Right lobe of liver (tissue), 6 donors: ENCODE data around the gene TMSB10. TPM values are rescaled to one million over a fixed set of nuclear protein-coding genes. Genes with fewer than 3 reads are reported as not detected.
"Not testable (repeated sequence)": the region's sequence is repeated elsewhere in the genome, so short reads cannot be mapped to it uniquely, and the experiment has no call there.

ENCODE experiments used
- ATAC-seq, 4 donors: fragments of 200-7000 bp; cut with Tn5 transposase; one replicate each; pipeline ENCODE4 v1.9.1; 2020; ENCODE audit warnings: mild to moderate bottlenecking in 4 of 4, moderate library complexity in 4 of 4
- DNase-seq, 3 donors: peaks; one replicate each; pipeline ENCODE4 v3.0.0-alpha.2; 2020
- H3K27ac ChIP-seq, 3 donors: fragments of 200-600 bp; one replicate each; pipeline ENCODE4 v1.8.0; 2022
- H3K27me3 ChIP-seq, 2 donors: fragments of 200-600 bp; one replicate each; pipeline ENCODE4 v1.8.0; 2022
- H3K36me3 ChIP-seq, 4 donors: fragments of 200-600 bp; sonication (generic) in 1 of 4; one replicate each; pipeline versions ENCODE4 v1.5.1 to v1.8.0; 2017 to 2022; ENCODE audit warnings: control low read depth in 1 of 4
- H3K4me1 ChIP-seq, 4 donors: fragments of 200-600 bp; sonication (generic) in 1 of 4; one replicate each; pipeline versions ENCODE4 v1.5.1 to v1.8.0; 2017 to 2022; ENCODE audit warnings: control low read depth in 1 of 4
- H3K4me3 ChIP-seq, 3 donors: fragments of 200-600 bp; one replicate each; pipeline ENCODE4 v1.8.0; 2022
- H3K9me3 ChIP-seq, 4 donors: fragments of 200-600 bp; sonication (generic) in 1 of 4; one replicate each; pipeline versions ENCODE4 v1.5.1 to v1.8.0; 2017 to 2022; ENCODE audit warnings: control low read depth in 1 of 4
- POLR2A ChIP-seq: fragments of 450-650 bp; IDR thresholded peaks from one replicate; pipeline ENCODE4 v1.6.1; 2017; ENCODE audit warnings: antibody characterized with exemption, mild to moderate bottlenecking
- WGBS: methylation state at CpG from one replicate; pipeline ENCODE4 v1.1.6; 2018; ENCODE audit warnings: low coverage, low lambda C conversion rate; ENCODE audit not compliant: insufficient coverage; ENCODE audit errors: missing lambda C conversion rate; 5-methylcytosine and 5-hydroxymethylcytosine counted together
- intact Hi-C, 2 donors: fragments of 100-400 bp; cut with DNase I; formaldehyde crosslinking; loops; one replicate each; pipeline versions ENCODE4 v1.11.2 to v1.14.1; 2022
- total RNA-seq, 6 experiments: library from RNA; depleted of rRNA in 2 of 6; stranded (reverse); fragments of >200 nt in 2 of 6; fragmentation: NEBNext Ultra II Directional in 3 of 6; extraction: Animal tissue kit (Norgen Biotek cat#: 25700) in 3 of 6; gene quantifications; one replicate each; pipeline versions ENCODE4 v1.1.0 to v1.2.4, GENCODE V29; 2016 to 2023
- TF ChIP-seq, protein P1 (sequence below), 4 donors: fragments of 200-600 bp in 3 of 4; fragments of 450-650 bp in 1 of 4; IDR thresholded peaks; one replicate each; pipeline versions ENCODE4 v1.5.1 to v1.8.0; 2016 to 2022; ENCODE audit warnings: antibody characterized with exemption in 4 of 4, mild to moderate bottlenecking in 2 of 4
- donor health status: DM: no; HTN: yes; CAD: no.
- donor health status: DM: no; HTN: no; CAD: no.
- donor health status: DM: no; HTN: no; CAD: no.
- donor health status: DM: no; HTN: yes; CAD: no.
- donor health status: DM: no; HTN: yes; CAD: no.

The TMSB10 gene
- total RNA-seq, 6 experiments from 2014 or later, result 77.3 to 814 (median 270) TPM

DNA sequence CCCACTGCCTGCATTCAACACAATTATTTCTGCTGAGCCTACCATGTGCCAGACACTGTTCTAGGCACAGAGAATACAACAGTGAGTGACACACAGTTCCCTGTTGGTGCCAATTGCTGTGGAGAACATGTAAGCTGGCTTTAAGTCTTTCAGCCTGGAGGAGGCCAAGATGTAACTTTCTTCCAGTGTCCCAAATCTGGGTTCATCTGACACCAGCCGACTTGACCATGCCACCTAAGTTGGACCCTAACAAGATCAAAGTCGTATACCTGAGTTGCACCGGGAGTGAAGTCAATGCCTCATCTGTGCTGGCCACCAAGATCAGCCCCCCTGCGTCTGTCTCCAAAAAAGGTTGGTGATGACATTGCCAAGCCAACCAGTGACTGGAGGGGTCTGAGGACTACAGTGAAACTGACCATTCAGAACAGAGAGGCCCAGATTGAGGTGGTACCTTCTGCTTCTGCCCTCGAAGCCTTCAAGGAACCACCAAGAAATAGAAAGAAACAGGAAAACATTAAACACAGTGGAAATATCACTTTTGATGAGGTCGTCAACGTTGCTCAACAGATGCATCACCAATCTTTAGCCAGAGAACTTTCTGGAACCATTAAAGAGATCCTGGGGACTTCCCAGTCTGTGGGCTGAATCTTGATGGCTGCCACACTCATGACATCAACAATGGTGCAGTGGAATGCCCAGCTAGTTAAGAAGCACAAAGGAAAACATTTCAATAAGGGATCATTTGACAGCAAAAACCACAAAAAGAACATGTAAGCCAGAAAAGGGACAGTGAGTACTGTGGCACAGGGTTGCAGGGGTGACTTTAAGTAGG, 30.9 kb upstream of the TMSB10 start:
- no peak for ATAC-seq
- Histone ChIP-seq H3K9me3 (no peaks in the 10 kb centered on the region), H3K36me3 (no peaks in the 10 kb centered on the region), H3K27me3 (no peaks in the 10 kb centered on the region), H3K4me1 (no peaks in the 10 kb centered on the region), H3K27ac (no peak overlapping the region), H3K4me3 (no peak overlapping the region)
- TF ChIP-seq POLR2A, result no peak
- TF ChIP-seq, protein P1, sequence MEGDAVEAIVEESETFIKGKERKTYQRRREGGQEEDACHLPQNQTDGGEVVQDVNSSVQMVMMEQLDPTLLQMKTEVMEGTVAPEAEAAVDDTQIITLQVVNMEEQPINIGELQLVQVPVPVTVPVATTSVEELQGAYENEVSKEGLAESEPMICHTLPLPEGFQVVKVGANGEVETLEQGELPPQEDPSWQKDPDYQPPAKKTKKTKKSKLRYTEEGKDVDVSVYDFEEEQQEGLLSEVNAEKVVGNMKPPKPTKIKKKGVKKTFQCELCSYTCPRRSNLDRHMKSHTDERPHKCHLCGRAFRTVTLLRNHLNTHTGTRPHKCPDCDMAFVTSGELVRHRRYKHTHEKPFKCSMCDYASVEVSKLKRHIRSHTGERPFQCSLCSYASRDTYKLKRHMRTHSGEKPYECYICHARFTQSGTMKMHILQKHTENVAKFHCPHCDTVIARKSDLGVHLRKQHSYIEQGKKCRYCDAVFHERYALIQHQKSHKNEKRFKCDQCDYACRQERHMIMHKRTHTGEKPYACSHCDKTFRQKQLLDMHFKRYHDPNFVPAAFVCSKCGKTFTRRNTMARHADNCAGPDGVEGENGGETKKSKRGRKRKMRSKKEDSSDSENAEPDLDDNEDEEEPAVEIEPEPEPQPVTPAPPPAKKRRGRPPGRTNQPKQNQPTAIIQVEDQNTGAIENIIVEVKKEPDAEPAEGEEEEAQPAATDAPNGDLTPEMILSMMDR (IDR thresholded peaks at IDR 0.05), result no peak
- 76% methylated on average over 5 of the region's 7 CpGs for WGBS
- intact Hi-C loops, result loop anchor here in 1 of 2 donors (10.0 kb wide), 1 partner anchor 380 kb away; no protein-coding TSS in a partner anchor
- no peak for DNase-seq

DNA sequence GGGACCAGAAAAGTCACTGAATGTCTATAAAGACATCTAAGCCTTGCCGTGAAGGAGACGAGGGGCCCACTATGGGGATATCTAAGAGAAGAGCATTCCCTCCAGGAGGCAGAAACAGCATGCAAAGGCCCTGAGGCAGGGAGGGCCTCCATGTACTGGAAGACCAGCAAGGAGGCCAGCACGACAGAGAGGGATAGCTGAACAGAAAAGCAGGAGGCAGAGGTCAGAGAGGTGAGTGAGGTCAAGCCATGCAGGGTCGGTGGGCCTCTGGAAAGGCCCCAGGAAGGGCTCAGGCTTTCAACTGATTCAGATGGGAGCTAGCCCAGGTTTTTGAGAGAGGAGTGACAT, 30.3 kb upstream of the TMSB10 start:
- no peak overlapping the region for H3K4me3 ChIP-seq
- H3K27me3 ChIP-seq, result no peaks in the 10 kb centered on the region
- H3K9me3 ChIP-seq, result no peaks in the 10 kb centered on the region
- no peak overlapping the region for H3K27ac ChIP-seq
- peaks cover 0 to under 1% (median 0%) of the 10 kb centered on the region in 4 donors for H3K4me1 ChIP-seq
- H3K36me3 ChIP-seq, result no peaks in the 10 kb centered on the region
- intact Hi-C loops, result loop anchor here in 1 of 2 donors (10.0 kb wide), 1 partner anchor 380 kb away; no protein-coding TSS in a partner anchor
- 63% methylated on average over 4 of the region's 4 CpGs for WGBS
- no peak for TF ChIP-seq POLR2A
- TF ChIP-seq, protein P1 (IDR thresholded peaks at IDR 0.05), result no peak
- no peak for DNase-seq
- ATAC-seq, result no peak

DNA sequence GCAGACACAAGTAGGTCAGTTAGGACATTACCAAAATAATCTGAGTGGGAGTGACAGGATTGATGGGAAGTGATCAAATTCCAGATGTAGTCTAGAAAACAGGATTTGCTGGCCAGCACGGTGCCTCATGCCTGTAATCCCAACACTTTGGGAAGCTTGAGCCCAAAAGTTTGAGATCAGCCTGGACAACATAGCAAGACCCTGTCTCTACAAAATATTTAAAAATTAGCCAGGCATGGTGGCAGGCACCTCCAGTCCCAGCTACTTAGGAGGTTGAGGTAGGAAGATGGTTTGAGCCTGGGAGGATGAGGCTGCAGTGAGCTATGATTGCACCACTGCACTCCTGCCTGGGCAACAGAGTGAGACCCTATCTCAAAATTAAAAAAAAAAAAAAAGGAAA, 29.8 kb upstream of the TMSB10 start:
- 60% methylated on average over 1 of the region's 1 CpG for WGBS
- ATAC-seq, DNase-seq, H3K27ac ChIP-seq, H3K9me3 ChIP-seq, H3K36me3 ChIP-seq, H3K27me3 ChIP-seq, H3K4me1 ChIP-seq, H3K4me3 ChIP-seq: not testable (repeated sequence)
- intact Hi-C loops, result loop anchor here in 1 of 2 donors (10.0 kb wide), 1 partner anchor 381 kb away; no protein-coding TSS in a partner anchor

DNA sequence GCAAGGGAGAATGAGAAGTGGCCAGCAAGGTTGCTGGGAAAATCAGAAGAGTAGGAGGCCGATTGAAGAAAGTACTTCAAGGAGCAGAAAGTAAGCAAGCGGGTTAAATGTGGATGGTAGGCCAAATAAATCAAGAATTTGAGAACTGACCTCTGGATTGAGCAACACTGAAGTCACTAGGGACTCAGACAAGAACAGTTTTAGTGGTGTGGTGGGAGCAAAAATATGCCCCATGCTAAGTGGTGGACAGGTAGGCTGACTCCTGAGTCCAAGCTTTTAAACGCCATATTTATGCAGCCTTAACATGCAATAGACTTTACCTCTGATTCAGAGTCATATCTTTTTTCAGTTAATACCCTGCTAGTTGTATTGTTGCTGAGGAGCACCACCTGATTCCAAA, 29.1 kb upstream of the TMSB10 start:
- DNase-seq, result no peak
- H3K4me1 ChIP-seq, result peaks cover 0 to 10% (median 4%) of the 10 kb centered on the region in 4 donors
- H3K36me3 ChIP-seq, result no peaks in the 10 kb centered on the region
- 80% methylated on average over 1 of the region's 3 CpGs for WGBS
- H3K27me3 ChIP-seq, result peaks cover 0 to 3% of the 10 kb centered on the region in 2 donors
- TF ChIP-seq POLR2A, result no peak
- TF ChIP-seq, protein P1 (IDR thresholded peaks at IDR 0.05), result no peak
- H3K9me3 ChIP-seq, result no peaks in the 10 kb centered on the region
- H3K27ac ChIP-seq, result no peak overlapping the region
- H3K4me3 ChIP-seq, result no peak overlapping the region
- ATAC-seq, result no peak
- intact Hi-C loops, result loop anchor here in 1 of 2 donors (10.0 kb wide), 1 partner anchor 382 kb away; no protein-coding TSS in a partner anchor

DNA sequence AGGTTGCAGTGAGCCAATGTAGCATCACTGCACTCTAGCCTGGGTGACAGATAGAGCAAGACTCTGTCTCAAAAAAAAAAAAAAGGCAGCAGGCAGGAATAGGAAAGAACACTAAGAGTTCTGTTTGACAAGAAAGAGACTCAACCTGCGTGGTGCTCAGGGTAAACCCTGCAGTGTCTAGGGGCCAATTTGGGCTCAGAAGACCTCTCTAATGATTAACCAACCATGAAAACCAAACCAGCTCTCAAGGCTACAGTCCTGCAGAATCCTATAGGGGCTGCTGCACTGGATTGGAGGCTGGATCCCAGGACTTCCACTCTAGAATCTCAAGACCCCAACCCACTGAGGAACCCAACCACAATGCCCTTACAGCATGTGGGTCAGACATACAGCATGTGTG, 27.0 kb upstream of the TMSB10 start:
- no peak overlapping the region for H3K4me3 ChIP-seq
- ATAC-seq (peak in 2 of 4 donors; percentile 22 to 37), DNase-seq (no peak)
- H3K27ac ChIP-seq, result no peak overlapping the region
- peaks cover 0 to 3% of the 10 kb centered on the region in 2 donors for H3K27me3 ChIP-seq
- intact Hi-C loops, result loop anchor here in 1 of 2 donors (10.0 kb wide), 1 partner anchor 384 kb away; no protein-coding TSS in a partner anchor
- H3K4me1 ChIP-seq, result peaks cover 0 to 16% (median 4%) of the 10 kb centered on the region in 4 donors
- H3K9me3 ChIP-seq, result no peaks in the 10 kb centered on the region
- 30% methylated on average over 1 of the region's 1 CpG for WGBS
- no peaks in the 10 kb centered on the region for H3K36me3 ChIP-seq
- no peak for TF ChIP-seq POLR2A
- TF ChIP-seq, protein P1 (IDR thresholded peaks at IDR 0.05), result no peak
